ENCODE data around the gene CLRN3.

CLRN3 gene

DNA sequence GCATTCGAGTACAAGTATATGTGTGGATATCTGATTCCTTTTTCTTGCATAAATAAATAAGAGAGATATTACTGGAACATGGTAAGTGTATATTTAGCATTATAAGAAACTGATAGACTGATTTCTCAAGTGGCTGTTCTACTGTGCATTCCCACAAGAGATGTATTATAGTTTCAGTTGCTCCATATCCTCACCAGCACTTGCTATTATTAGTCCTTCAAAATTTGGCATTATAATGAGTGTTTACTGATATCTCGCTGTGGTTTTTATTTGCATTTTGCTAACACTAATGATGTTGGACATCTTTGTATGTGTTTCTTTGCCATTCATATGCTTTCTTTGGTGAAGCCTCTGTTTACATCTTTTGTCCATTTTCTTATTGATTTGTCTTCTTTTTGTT is 4.4 kb upstream of the CLRN3 start:
- no peak for DNase-seq

DNA sequence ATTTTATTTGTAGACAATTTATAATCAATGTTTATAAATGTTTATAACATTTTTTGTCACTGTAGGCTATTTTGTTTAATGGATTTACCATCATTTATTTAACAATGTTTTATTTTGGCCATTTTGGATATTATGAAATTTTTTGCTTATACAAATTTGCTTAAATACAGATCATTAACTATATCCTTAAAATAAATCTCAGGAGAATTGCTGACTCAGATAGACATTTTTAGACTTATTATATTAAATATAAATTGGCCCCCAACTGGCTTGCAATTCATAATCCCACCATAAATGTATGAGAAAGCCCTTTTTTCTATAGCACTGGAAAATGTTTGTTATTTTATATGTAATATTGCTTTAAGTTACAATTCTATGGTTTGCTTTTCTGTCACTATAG is 3.8 kb upstream of the CLRN3 start:
- DNase-seq, result no peak

GRCh38 chr10:127894146-127894545 is 1.4 kb upstream of the CLRN3 start:
- DNase-seq, result no peak

DNA sequence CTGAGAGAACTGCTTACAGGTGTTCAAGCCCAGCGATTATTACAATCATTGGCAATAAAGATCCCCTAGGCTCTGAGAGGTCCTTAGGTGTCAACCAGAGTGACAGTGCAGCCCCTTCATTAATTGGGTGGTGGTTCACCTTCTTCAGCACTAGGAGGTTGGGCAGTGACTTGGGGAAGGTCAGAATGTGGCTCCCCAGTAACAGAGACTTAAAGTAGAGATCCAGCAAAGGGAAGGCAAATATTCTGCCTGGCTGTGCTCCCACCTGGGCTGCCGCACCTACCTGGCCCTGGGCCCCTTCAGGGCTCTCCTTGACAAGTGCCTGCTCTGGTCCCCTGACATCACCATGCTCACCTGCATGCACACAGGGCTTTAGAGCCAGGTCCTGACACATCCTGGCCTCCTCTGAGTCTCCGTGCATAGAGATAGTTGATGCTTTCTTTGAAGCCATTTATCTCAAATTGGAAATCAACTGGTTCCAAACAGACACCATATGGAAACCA is 1.9 kb downstream of the CLRN3 start:
- DNase-seq, result no peak

- no peak for DNase-seq
Observed at GRCh38 chr10:127890216-127890615, 2.5 kb downstream of the CLRN3 start.

DNA sequence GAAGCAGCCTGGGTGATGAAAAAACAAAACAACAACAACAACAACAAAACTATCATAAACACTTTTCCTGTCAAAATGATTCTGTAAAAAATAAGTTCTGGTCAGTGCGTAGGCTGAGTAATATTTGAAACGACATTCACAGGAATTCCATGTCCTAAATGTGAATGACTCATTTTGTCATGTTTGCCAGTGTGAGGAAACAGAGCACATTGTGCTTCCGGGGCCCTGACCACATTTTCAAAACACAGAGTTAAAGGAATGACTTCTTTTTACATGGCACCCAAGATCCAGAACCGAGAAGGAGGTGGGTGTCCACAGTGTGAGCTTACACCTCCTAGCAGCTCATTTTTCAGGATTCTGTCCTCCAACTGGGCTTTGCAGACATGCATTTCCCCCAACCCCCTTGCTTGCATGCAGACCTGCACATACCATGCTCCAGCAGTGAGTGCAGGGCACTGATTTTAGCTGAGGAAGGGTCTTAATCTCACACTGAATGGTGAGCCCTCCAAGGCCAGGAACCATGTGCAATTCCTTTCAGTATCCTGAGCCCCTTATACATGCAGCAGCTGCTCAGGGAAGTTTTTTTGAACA is 3.0 kb downstream of the CLRN3 start:
- DNase-seq, result no peak

- no peak for DNase-seq
Observed at GRCh38 chr10:127888521-127889312, 4.0 kb downstream of the CLRN3 start.

DNA sequence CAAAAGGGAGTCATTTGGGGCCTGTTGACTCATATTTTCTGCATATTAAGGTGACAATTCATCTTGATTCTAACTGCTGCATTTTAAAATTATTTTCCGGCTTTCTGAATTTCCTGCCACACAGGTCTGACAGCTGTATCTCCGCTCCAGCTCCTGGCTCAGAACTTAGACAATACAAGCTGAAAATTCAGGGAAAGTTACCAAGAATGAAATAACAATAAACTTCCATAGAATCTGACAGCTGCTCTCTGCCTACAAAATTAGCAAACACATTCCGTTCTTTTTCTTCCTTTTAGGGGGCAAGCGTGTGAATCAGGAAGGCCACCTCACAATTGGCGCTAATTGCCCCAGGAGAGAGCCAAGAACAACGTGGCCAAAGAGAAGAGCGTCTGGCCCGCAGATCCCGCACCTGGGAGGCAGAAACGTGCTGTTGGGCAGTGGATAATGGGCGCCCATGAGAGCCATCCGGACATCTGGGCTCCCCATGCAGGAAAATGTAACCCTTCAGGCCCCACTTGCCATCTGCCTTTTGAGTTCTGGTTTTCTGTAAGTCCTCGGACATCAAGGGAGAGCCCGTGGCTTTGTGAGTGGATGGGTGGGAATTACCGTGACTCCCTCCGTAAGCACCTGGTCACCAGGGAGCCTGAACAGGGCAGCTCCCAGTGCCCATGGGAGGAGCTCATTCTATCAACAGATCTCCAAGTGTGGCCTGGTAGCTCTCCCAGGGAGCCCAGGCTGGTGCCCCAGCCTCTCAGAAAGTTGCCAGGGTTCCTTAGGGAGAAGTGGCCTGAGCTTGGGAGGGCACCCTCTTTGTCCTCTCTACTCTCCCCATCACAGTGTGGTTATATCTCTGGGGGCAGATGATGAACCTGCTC is 5.0 kb downstream of the CLRN3 start:
- DNase-seq, result no peak

GRCh38 chr10:127886371-127887051 is 6.2 kb downstream of the CLRN3 start:
- DNase-seq, result no peak

DNA sequence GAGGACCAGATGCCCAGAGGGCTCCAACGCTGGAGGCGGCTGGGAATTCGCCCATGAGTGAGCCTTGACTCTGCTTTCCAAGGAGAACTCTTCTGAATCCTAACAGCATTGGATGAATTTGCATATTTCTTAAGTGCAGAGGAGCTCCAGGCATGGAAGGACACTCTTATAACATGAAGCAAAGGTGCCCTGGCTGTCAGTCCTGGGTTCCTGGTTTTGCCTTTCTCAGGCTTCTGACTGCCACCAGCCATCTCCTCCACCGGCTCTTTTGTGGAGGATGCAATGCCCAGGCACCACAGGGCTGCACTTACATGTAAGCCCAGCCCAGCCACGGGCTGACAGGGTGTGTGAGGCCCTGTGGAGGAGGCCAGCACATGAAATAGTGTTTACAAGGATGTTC is 8.2 kb downstream of the CLRN3 start:
- no peak for DNase-seq

DNA sequence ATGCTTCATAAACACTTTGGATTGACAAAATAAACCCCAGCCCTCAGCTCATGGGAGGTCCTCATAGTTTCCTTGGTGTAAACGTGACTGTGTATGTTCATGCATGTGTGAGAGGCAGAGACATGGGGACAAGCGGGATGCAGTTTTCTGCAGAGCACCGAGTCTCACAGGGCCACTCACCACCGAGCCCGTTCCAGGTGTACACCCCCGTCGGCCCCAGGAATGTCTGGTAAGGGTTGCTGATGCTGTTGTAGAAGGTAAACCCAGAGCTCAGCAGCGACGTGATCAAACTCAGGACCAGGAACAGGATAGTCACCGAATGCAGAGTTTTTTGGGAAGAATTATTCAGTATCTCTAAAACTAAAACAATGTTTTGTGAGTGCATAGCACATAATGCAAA is 9.2 kb downstream of the CLRN3 start:
- no peak for DNase-seq

DNA sequence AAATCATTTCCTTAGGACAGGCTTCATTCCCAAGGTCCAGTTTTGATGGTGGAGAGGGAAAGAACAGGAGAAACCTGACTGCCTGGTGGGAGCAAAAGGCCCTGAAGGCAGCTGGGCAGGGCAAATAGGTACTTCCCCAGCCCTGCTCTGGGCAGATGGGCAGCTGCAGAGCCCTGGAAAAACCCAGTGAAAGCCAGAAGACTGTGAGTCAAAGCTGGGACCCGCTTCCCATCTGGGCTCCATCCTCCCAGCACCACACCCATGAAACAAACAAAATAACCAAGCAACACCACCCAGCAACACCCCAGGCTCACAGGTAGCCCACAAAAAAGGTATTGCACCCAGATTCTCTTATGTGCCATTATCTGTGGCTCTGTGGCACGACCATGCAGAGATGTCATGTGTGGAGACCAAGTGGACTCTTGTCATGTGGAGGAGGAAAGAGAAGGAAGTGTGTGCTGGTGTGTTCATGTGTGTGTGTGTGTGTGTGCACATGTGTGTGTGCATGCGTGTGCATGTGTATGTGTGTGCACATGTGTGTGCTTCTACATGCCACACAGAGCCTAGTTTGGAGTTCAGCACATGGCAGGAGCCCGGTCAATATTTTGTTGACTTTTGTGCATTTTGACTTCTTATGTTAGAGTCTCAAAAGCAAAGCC is 9.8 kb downstream of the CLRN3 start:
- no peak for DNase-seq

DNA sequence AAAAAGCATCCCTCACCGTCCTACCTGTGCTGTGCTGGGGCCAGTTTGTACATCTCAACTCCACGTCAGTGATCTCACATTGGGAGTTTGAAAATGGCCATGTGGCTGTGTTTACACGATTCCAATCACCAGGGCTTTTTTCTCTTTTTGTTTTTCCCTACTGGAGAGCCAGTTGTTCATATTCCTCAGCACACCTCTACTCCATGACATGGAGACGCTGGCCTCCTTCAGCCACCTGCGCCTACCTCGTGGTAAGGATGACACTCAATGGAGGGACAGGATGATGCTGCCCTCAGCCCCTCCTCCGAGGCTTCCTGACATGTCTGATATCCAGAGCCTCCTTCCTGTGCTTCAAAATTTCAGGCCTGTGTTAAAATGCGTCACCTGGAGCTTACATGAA is 10.3 kb downstream of the CLRN3 start:
- no peak for DNase-seq

- no peak for DNase-seq
Observed at GRCh38 chr10:127881262-127881661, 11.5 kb downstream of the CLRN3 start.

DNA sequence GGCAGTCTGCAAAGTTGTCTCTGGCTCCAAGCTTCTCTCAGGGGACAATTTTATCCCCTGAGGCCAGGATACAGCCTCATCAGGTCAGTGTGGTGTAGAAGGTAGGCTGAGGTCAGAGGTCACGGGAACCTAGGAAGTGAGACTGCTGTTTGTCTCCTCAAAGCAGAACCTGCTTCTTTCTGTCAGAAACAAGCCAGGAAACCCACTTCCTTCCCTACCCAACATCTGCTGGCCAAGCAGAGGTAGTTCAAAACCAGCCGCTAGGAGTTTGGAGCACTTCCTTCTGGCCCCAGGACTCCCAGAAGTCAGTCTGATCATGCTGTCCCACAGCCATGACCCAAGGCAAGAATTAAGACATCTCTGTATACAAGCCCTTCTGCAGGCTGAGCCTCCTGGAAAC is 12.2 kb downstream of the CLRN3 start:
- no peak for DNase-seq

- no peak for DNase-seq
Observed at GRCh38 chr10:127878475-127879055, 14.2 kb downstream of the CLRN3 start.

DNA sequence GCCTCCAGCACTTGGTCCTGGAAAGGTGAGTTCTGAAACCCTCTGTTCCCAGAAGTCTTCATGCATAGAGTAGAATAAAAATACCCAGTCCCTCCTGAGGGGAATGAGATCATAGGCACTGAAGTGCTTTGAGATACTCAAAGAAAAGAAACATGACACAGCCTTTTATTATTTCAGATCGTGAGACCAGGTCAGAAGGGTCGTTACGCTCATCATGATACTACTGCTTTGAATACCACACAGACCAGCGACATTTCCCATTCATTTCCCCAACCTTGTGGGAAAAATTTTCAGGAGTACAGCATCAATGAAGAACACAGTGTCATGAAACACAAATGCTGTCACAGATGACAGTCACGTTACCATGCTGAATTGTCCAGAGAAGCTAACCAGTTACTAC is 15.0 kb downstream of the CLRN3 start:
- no peak for DNase-seq

- DNase-seq, result no peak
Observed at GRCh38 chr10:127877116-127877515, 15.6 kb downstream of the CLRN3 start.

DNA sequence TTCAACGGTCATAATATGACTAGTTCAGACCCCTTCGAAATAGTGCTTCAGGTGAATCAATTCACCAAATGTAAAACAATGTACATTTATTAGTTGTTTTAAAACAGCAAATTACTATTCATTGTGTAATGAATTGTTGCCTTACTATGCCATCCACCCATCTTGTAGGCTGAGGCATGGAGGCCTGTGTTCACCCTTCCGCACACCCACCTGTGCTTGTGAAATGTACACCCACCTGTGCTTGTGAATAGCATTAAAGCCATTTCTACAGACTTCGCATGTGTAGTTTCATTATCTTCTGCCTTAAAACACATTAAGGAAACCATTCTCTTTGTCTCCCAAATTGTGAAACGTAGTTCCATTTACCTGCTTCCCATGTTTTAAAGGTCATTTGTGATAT is 16.8 kb downstream of the CLRN3 start:
- no peak for DNase-seq

DNA sequence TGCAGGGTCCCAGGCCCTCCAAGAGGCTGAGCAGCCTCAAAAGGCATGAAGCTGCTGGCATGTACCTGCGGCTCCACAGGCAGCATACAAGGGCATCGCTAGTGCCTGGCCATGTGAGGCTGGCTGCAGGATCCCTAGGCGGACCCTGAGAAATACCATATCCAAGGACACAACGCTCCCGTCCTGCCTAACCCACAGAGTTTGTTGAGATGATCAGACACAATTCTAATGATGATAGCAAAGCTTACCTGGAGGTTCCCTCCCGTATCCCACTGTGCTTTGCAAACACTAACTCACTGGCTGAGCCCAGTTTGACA is 17.3 kb downstream of the CLRN3 start:
- DNase-seq, result no peak

DNA sequence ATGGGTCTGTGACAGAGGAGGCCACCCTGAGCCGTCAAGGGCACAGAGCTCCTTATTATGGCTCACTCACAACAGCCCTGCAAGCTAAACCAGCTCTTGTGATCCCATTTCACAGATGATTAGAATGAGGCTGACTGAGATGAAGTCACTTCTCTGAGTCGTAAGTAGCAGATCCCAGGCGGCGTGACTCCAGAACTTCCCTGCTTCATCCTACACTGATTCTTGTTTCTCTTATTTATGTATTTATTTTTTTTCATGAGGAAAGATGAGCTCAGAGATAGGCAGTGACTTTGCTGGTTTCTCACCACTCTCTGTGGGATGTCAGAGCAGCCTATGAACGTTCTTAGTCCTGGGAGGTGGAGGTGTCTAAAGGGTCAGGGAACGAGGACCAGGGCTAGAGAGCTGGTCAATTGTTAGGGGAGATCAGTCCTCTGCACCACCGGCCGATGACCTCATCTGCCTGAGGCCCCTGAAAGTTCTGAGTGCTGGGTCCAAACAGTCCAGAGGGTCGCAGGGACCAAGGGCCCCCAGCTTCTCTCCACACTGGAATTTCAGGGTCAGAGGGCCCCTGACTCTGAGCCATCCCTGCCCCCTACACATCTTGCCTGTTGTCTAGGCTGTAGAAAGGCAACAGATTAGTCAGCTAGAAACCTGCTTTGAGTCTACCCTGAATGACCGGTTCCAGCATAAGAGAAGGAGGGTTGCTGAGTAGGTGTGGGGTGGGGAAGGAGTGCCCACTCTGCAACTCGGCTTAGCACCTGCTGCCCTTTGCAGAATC is 17.9 kb downstream of the CLRN3 start:
- DNase-seq, result no peak
